Measurements from ENCODE around the gene TMEM115. TPM values are rescaled to one million over a fixed set of nuclear protein-coding genes. Genes with fewer than 3 reads are reported as not detected.

Gene TMEM115
- total and polyA plus RNA-seq, 9 of the 15 experiments (the other 6 are each of a cell fraction or from before 2014, with no cell fraction given): 1.6 to 26.9 (median 14.1) TPM

DNA sequence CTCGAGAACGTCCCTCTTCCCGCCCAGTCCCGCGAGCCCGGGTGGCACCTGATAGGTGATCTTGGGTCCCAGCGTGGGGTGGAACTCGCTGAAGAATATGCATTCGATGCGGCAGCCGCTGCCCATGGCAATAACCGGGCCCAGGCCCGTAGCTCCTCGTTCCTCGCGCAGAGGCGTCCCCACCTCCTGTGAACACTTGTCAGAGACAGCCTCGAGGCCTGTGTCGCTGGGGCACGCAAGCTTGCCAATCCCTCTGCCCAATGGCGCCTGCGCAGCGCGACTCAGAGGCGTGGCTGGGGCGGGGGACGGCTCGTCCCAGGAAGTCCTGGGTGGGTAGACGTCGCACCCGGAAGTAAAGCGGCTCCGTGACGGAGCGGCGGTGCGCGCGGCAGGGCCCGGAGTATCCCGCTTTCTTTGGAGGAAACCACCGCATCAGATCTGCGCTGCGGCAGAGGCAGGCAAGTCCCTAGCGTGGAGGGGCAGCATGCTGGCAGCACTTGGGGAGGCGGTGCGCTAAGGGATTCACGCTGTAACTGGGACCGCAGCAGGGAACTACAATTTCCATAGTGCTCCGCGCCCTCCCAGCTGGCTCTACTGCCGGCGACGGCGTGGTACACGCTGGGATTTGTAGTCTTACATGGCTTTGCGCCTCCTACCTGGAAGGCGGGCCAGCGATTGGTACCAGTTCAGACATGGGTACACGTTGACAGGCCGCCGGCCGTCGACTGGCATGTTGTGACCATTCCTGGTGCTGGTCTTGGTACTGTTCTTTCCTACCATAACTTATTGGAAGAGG is 8.6 kb downstream of the TMEM115 start, which contains the start of the genes CYB561D2 and NPRL2 (continued):
- TF ChIP-seq, protein P1, sequence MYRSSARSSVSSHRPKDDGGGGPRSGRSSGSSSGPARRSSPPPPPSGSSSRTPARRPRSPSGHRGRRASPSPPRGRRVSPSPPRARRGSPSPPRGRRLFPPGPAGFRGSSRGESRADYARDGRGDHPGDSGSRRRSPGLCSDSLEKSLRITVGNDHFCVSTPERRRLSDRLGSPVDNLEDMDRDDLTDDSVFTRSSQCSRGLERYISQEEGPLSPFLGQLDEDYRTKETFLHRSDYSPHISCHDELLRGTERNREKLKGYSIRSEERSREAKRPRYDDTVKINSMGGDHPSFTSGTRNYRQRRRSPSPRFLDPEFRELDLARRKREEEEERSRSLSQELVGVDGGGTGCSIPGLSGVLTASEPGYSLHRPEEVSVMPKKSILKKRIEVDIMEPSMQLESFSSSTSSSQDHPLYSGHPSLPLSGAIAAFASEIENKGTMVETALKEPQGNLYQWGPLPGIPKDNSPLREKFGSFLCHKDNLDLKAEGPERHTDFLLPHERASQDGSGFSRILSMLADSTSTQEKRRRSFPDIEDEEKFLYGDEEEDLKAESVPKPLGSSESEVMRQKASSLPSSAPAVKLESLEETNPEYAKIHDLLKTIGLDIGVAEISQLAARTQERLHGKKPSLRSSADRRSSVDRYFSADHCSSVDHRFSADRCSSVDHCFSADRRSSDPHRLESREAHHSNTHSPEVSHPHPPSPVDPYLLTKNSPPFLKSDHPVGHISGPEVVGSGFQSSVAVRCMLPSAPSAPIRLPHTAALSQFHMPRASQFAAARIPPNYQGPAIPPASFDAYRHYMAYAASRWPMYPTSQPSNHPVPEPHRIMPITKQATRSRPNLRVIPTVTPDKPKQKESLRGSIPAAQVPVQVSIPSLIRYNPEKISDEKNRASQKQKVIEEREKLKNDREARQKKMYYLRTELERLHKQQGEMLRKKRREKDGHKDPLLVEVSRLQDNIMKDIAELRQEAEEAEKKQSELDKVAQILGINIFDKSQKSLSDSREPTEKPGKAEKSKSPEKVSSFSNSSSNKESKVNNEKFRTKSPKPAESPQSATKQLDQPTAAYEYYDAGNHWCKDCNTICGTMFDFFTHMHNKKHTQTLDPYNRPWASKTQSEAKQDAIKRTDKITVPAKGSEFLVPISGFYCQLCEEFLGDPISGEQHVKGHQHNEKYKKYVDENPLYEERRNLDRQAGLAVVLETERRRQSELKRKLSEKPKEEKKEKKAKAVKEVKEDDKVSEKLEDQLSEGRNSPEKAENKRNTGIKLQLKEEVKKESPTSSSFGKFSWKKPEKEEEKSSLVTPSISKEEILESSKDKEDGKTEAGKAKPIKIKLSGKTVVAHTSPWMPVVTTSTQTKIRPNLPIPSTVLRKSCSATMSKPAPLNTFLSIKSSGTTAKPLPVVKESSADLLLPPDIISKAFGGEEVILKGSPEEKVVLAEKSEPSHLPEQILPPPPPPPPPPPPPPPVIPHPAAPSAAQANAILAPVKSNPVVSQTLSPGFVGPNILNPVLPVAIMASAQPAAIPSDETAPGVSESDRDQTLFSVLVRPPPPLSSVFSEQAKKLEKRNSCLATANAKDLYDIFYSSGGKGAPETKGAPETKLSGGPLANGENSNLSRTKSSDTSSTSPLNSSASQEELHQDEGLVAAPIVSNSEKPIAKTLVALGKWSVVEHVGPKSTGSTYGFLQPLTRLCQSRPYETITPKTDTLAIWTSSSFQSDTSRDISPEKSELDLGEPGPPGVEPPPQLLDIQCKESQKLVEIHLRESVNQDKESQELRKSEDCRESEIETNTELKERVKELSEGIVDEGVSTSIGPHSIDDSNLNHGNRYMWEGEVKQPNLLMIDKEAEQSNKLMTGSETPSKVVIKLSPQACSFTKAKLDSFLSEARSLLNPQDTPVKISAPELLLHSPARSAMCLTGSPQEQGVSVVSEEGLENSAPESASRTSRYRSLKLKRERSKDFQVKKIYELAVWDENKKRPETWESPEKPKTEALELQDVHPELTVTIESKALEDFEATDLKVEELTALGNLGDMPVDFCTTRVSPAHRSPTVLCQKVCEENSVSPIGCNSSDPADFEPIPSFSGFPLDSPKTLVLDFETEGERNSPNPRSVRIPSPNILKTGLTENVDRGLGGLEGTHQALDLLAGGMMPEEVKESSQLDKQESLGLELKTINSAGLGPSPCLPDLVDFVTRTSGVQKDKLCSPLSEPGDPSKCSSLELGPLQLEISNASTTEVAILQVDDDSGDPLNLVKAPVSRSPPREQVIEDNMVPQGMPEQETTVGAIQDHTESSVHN (IDR thresholded peaks at IDR 0.05; ENCODE audit: borderline replicate concordance in 1 of 2, low read depth in 1 of 2): no peak
- TF ChIP-seq, protein P2, sequence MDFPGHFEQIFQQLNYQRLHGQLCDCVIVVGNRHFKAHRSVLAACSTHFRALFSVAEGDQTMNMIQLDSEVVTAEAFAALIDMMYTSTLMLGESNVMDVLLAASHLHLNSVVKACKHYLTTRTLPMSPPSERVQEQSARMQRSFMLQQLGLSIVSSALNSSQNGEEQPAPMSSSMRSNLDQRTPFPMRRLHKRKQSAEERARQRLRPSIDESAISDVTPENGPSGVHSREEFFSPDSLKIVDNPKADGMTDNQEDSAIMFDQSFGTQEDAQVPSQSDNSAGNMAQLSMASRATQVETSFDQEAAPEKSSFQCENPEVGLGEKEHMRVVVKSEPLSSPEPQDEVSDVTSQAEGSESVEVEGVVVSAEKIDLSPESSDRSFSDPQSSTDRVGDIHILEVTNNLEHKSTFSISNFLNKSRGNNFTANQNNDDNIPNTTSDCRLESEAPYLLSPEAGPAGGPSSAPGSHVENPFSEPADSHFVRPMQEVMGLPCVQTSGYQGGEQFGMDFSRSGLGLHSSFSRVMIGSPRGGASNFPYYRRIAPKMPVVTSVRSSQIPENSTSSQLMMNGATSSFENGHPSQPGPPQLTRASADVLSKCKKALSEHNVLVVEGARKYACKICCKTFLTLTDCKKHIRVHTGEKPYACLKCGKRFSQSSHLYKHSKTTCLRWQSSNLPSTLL (IDR thresholded peaks at IDR 0.05): no peak
- TF ChIP-seq MCM3 (IDR thresholded peaks at IDR 0.05) (no peak), TCF7 (IDR thresholded peaks at IDR 0.05; ENCODE audit: borderline replicate concordance) (no peak), ZNF830 (CRISPR knock-in tag; IDR thresholded peaks at IDR 0.05) (no peak), ZNF184 (CRISPR knock-in tag; IDR thresholded peaks at IDR 0.05) (no peak), ZNF140 (CRISPR knock-in tag; IDR thresholded peaks at IDR 0.05) (no peak)
- TF ChIP-seq, protein P3, sequence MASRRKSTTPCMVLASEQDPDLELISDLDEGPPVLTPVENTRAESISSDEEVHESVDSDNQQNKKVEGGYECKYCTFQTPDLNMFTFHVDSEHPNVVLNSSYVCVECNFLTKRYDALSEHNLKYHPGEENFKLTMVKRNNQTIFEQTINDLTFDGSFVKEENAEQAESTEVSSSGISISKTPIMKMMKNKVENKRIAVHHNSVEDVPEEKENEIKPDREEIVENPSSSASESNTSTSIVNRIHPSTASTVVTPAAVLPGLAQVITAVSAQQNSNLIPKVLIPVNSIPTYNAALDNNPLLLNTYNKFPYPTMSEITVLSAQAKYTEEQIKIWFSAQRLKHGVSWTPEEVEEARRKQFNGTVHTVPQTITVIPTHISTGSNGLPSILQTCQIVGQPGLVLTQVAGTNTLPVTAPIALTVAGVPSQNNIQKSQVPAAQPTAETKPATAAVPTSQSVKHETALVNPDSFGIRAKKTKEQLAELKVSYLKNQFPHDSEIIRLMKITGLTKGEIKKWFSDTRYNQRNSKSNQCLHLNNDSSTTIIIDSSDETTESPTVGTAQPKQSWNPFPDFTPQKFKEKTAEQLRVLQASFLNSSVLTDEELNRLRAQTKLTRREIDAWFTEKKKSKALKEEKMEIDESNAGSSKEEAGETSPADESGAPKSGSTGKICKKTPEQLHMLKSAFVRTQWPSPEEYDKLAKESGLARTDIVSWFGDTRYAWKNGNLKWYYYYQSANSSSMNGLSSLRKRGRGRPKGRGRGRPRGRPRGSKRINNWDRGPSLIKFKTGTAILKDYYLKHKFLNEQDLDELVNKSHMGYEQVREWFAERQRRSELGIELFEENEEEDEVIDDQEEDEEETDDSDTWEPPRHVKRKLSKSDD (conservative IDR thresholded peaks at IDR 0.05; ENCODE audit: low read length): no peak
- TF ChIP-seq, protein P4, sequence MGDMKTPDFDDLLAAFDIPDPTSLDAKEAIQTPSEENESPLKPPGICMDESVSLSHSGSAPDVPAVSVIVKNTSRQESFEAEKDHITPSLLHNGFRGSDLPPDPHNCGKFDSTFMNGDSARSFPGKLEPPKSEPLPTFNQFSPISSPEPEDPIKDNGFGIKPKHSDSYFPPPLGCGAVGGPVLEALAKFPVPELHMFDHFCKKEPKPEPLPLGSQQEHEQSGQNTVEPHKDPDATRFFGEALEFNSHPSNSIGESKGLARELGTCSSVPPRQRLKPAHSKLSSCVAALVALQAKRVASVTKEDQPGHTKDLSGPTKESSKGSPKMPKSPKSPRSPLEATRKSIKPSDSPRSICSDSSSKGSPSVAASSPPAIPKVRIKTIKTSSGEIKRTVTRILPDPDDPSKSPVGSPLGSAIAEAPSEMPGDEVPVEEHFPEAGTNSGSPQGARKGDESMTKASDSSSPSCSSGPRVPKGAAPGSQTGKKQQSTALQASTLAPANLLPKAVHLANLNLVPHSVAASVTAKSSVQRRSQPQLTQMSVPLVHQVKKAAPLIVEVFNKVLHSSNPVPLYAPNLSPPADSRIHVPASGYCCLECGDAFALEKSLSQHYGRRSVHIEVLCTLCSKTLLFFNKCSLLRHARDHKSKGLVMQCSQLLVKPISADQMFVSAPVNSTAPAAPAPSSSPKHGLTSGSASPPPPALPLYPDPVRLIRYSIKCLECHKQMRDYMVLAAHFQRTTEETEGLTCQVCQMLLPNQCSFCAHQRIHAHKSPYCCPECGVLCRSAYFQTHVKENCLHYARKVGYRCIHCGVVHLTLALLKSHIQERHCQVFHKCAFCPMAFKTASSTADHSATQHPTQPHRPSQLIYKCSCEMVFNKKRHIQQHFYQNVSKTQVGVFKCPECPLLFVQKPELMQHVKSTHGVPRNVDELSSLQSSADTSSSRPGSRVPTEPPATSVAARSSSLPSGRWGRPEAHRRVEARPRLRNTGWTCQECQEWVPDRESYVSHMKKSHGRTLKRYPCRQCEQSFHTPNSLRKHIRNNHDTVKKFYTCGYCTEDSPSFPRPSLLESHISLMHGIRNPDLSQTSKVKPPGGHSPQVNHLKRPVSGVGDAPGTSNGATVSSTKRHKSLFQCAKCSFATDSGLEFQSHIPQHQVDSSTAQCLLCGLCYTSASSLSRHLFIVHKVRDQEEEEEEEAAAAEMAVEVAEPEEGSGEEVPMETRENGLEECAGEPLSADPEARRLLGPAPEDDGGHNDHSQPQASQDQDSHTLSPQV (IDR thresholded peaks at IDR 0.05): peak; percentile 90
